ENCODE data around the gene IL11. TPM values are rescaled to one million over a fixed set of nuclear protein-coding genes. Genes with fewer than 3 reads are reported as not detected.

The IL11 gene
- total and polyA plus RNA-seq, 2 of the 13 experiments (the other 11 are each of a cell fraction or from before 2014, with no cell fraction given): 2.5 to 2.9 TPM

DNA sequence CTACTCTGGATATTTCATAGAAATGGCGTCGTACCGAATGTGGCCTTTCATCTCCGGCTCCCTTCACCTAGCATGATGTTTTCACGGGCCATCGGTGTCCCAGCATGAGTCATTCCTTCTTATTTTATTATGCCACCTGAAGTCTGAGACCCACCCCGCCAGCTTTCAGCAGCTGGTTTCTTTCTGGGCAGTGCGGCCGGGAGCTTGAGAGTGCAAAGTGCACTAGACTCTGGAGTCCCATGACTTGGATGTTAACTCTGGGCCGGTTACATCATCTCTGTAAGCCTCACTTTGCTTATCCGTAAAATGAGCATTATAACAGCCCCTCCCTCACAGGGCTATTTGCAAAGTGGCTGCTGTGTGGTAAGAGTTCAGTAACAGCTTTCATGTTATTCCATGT lies 36.4 kb downstream of the IL11 start (continued):
- TF ChIP-seq MXD4 (CRISPR knock-in tag; IDR thresholded peaks at IDR 0.05) (peak; percentile 55; the same call in 1 of the 2 replicates), ZNF136 (CRISPR knock-in tag; IDR thresholded peaks at IDR 0.05; ENCODE audit: low read depth) (peak; percentile 54; the same call in 1 of the 2 replicates), SNAPC2 (CRISPR knock-in tag; IDR thresholded peaks at IDR 0.05) (no peak), ZNF501 (CRISPR knock-in tag; IDR thresholded peaks at IDR 0.05) (peak; percentile 64; the same call in 1 of the 2 replicates), HOXD1 (CRISPR knock-in tag; IDR thresholded peaks at IDR 0.05) (no peak), ATF2 (CRISPR knock-in tag; IDR thresholded peaks at IDR 0.05) (peak; percentile 95), ZFYVE20 (CRISPR knock-in tag; IDR thresholded peaks at IDR 0.05; ENCODE audit: borderline replicate concordance, low read depth) (no peak), STAT5B (CRISPR knock-in tag; IDR thresholded peaks at IDR 0.05) (no peak), TFDP2 (CRISPR knock-in tag; IDR thresholded peaks at IDR 0.05) (0 out of 2 replicates have a peak, but pooled peaks have one; percentile 16), RBFOX2 (IDR thresholded peaks at IDR 0.05; ENCODE audit: low read depth, low read length) (0 out of 2 replicates have a peak, but pooled peaks have one; percentile 36), TARDBP (CRISPR knock-in tag; IDR thresholded peaks at IDR 0.05) (0 out of 2 replicates have a peak, but pooled peaks have one; percentile 25), FOXP1 (IDR thresholded peaks at IDR 0.05) (no peak), FOXP1 (CRISPR knock-in tag; IDR thresholded peaks at IDR 0.05) (peak; percentile 39; the same call in 1 of the 2 replicates), CEBPB (IDR thresholded peaks at IDR 0.05; ENCODE audit: borderline replicate concordance, low read depth, low read length) (peak; percentile 88), ZSCAN20 (CRISPR knock-in tag; IDR thresholded peaks at IDR 0.05; ENCODE audit: borderline replicate concordance) (no peak), NFE2 (CRISPR knock-in tag; IDR thresholded peaks at IDR 0.05) (no peak), ESRRA (CRISPR knock-in tag; IDR thresholded peaks at IDR 0.05; ENCODE audit: low read depth) (no peak), ZNF292 (CRISPR knock-in tag; IDR thresholded peaks at IDR 0.05; ENCODE audit: borderline replicate concordance, low read depth) (peak; percentile 44; the same call in 1 of the 2 replicates), ZBTB10 (CRISPR knock-in tag; IDR thresholded peaks at IDR 0.05; ENCODE audit: borderline replicate concordance) (no peak), MYC (CRISPR knock-in tag; IDR thresholded peaks at IDR 0.05; ENCODE audit: borderline replicate concordance) (peak; percentile 45; the same call in 1 of the 2 replicates), ATF3 (CRISPR knock-in tag; IDR thresholded peaks at IDR 0.05) (peak; percentile 93), POLR2AphosphoS5 (IDR thresholded peaks at IDR 0.05; ENCODE audit: low read depth, low read length) (peak; percentile 72)
- TF ChIP-seq, protein P1, sequence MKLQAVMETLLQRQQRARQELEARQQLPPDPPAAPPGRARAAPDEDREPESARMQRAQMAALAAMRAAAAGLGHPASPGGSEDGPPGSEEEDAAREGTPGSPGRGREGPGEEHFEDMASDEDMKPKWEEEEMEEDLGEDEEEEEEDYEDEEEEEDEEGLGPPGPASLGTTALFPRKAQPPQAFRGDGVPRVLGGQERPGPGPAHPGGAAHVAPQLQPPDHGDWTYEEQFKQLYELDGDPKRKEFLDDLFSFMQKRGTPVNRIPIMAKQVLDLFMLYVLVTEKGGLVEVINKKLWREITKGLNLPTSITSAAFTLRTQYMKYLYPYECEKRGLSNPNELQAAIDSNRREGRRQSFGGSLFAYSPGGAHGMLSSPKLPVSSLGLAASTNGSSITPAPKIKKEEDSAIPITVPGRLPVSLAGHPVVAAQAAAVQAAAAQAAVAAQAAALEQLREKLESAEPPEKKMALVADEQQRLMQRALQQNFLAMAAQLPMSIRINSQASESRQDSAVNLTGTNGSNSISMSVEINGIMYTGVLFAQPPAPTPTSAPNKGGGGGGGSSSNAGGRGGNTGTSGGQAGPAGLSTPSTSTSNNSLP (IDR thresholded peaks at IDR 0.05; ENCODE audit: low read depth, low read length): peak; percentile 44
